Measurements from ENCODE around the gene KRTAP12-3.
"Not testable (repeated sequence)": the region's sequence is repeated elsewhere in the genome, so short reads cannot be mapped to it uniquely, and the experiment has no call there.

KRTAP12-3 gene

DNA sequence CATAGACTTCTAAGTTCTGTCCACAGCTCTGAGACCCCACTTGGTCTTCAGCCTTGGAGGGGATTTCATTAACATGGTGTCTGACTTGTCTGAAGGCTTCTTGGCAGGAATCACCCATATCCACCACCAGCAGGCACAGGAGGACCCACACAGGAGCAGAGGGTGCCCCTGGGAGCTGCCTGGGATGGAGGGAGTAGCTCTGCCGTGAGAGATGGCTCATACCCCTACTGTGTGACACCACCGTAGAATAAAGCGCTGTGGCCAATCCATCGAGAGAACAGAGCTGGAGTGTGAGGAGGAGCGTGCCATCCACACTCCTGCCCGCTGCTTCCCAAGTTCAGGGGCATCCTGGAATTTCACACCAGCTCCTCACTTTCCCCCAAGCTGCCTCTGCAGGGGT is 27.3 kb downstream of the KRTAP12-3 start:
- not testable (repeated sequence) for DNase-seq (ENCODE audit: low read depth)

DNA sequence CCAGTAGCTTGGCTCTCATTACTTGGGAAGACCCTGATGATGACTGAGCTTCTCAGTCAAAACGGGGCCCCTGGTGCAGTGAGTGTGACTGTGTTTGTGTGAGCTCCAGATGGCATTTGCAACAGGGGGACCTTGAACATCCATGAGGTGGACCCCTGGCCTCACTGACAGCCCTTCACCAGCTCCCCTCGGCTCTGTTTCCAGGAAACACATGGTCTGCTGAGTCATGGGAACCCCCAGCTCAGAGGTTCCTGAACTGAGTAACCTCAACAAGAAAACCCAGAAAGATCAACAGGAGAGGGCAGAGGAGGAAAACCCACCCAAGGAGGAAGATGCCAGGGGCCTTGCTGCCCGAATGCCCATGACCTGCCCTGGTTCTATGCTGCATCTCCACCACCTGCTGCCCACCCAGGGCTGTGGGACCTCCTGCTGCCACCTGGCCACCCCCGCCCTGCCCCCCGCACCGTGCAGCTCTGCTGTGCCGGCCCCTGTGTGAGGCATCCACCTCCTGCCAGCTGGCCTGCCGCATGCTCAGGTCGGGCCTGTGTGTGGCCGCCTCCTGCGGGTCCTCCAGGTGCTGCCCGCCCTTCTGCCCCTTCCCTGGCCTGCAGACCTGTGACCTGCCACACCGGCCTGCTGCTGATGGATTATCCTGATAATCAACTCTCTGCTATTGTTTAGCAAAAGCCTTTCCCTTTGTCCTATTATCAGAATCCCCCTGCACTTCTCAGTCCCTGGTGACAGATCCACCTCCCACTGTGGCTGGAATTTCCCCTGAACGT is 28.5 kb downstream of the KRTAP12-3 start:
- DNase-seq (ENCODE audit: low read depth), result no peak

DNA sequence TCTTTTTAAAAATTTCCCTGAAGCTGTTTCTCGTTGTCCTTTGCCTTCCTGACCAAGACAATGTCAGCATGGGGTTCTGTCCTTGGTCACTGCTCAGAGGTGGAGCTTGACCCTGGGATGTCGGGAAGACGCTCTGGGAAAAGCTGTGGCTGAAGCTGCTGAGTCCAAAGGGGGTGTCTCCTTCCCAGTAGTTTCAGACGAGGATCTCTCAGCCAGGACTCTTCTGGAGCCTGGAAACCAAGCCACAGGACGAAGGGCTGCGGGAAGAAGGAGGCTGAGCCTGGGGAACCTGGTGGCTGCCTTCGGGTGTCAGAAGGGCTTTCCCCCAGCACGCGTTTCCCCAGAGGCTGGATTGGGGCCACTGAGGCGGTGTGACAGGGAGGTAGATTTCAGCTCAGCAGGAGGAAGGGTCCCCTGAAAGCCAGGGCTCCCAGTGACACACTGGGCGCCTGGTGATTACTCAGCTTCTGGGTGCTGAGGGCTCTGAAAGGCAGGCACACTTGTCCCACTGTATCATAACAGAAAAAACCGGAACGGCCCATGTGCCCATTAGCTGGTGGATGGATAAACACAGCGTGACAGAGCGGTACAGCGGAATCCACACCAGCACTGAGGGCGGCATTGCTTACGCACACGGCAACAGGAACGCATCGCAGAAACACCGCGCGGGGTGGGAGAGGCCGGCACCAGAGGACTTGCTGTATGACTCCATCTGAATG is 29.3 kb downstream of the KRTAP12-3 start:
- no peak for DNase-seq (ENCODE audit: low read depth)

DNA sequence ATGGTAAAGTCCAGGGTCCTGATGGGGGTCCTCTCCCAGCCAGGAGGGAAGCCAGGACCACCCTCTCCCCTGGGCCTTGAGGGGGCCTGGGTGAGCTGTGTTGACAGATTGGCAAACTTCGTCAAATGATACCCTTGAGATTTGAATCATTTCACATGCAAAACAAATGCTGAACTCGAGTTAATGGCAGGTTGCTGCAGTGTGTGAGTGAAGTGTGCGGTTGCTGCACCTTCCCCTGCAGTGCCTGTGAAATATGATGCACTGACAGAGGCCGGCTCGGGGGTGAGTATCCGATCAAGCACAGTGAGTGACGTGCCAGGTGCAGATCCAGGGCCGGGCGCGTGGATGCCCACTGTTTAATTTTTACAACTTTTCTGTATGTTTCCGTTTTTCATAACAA is 29.9 kb downstream of the KRTAP12-3 start:
- DNase-seq (ENCODE audit: low read depth), result no peak

DNA sequence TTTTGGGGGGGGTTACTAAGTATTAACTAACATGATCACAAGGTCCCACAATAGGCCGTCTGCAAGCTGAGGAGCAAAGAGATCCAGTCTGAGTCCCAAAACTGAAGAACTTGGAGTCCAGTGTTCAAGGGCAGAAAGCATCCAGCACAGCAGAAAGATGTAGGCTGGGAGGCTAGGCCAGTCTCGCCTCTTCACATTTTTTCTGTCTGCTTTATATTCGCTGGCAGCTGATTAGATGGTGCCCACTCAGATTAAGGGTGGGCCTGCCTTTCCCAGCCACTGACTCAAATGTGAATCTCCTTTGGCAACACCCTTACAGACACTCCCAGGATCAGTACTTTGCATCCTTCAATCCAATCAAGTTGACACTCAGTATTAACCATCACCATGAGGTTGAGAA is 32.0 kb downstream of the KRTAP12-3 start:
- DNase-seq (ENCODE audit: low read depth), result not testable (repeated sequence)

DNA sequence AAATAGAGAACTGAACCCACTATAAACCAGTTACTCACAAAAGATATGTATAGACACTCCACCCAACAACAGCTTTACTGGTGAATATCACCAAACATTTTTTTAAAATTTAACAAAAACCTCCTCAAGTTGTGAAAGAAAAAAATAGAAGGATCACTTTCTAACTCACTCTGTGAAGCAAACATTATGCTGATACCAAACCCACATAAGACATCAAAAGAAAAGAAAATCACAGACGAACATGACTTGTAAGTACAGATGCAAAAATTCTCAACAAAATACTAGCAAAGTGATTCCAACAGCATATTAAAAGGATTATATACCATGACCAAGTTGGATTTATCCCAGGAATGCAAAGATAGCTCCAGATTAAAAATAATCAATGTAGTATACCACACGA is 34.0 kb downstream of the KRTAP12-3 start:
- DNase-seq (ENCODE audit: low read depth), result no peak

DNA sequence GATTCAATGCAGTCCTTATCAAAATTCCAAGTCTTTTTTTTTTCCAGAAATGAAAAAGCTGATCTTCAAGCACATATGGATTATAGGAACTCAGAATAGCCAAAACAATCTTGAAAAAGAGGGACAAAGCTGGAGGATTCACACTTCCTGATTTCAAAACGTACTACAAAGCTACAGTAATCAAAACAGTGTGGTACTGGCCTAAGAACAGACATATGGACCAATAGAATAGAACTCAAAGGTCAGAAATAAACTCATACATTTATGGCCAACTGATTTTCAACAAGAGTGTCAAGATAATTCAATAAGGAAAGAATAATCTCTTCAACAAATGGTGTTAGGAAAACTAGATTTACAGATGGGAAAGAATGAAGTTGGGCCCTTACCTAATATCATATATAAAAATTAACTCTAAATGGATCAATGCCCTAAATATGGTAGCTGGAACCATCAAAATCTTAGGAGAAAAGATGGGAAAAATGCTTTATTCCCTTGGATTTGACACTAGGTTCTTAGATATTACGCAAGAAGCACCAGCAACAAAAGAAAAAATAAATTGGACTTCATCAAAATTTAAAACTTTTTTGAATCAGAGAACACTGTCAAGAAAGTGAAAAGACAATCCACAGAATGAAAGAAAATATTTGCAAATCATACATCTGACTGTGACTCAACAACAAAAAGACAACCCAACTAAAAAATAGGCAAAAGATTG is 35.2 kb downstream of the KRTAP12-3 start:
- no peak for DNase-seq (ENCODE audit: low read depth)

DNA sequence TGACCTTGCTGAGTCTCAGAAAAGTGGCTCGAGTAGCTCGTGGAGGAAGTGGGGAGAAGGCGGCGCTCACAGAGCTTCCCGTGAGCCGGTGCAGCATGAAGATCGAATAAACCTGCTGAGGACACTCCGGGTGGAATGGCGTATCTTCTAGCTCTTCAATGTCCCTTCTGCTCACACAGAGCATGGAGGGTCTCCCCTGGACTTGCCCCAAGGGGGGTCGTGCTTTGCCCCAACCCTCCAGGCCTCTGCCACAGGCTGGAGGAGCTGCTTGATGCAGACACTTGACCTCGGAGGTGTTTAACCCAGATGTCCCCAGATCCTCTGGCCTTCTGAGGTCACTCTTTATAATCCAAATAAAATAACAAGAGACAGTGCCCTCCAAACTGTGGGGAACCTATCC is 37.0 kb downstream of the KRTAP12-3 start:
- DNase-seq (ENCODE audit: low read depth), result no peak

DNA sequence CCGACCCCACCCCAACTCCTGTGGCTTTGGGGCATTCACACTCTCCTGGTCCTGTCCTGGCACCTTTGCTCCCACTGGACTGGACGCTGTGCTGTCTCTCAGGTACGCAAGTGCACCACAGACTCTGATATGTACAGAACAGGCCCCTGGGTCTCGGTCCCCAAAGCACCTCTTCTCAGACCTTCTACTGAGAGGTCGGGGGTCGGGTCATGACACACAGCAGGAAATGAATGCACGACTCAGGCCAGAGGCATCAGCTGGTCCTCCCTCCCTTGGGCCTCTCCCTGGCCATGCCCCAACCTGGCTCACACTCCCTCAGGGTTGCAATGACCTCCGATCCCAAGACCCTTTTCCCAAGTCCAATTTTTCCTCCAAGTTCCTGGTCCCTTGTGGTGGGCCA is 37.5 kb downstream of the KRTAP12-3 start:
- DNase-seq (ENCODE audit: low read depth), result no peak

DNA sequence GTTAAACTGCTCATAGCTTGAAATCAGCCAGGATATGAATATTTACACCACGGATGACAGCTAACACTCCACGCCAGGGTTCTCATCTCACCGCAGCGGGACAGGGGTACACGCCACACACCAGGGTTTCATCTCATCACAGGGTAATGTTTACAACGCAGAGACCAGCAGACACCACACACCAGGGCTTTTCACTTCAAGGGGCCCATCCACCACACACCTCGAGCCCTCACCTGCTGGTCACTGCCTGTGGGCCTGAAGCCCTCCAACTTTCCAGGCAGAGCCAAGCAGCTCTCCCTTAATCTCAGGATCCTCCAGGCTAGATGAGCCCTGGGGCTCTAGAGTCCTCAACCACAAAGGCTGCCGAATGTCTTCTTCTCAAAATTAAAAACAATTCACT is 37.9 kb downstream of the KRTAP12-3 start:
- DNase-seq (ENCODE audit: low read depth), result no peak

DNA sequence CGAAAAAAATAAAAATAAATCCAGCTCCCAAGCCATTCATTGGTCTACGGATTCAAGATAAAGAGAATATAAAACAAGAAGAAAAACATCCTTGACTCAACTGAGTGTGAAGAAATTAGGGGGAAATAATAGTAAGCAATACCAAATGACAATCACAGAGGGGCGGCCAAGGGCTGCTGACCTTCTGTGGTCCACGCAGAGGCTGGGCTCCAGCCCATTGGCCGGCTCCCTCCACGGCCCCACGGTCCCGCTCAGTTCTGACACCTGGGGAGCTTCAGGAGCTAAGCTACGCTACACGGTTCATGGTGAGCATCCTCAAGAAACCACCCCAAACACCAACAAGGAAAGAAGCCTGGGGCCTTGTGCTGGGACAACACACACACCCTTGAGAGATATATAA is 38.8 kb downstream of the KRTAP12-3 start:
- no peak for DNase-seq (ENCODE audit: low read depth)

DNA sequence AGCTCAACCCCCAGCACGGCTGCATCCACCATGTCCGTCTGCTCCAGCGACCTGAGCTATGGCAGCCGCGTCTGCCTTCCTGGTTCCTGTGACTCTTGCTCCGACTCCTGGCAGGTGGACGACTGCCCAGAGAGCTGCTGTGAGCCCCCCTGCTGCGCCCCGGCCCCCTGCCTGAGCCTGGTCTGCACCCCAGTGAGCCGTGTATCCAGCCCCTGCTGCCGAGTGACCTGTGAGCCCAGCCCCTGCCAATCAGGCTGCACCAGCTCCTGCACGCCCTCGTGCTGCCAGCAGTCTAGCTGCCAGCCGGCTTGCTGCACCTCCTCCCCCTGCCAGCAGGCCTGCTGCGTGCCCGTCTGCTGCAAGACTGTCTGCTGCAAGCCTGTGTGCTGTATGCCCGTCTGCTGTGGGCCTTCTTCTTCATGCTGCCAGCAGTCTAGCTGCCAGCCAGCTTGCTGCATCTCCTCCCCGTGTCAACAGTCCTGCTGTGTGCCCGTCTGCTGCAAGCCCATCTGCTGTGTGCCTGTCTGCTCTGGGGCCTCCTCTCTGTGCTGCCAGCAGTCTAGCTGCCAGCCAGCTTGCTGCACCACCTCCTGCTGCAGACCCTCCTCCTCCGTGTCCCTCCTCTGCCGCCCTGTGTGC is 39.6 kb downstream of the KRTAP12-3 start, which contains the start of gene KRTAP10-12:
KRTAP10-12 (plus strand) TSS at position 1 of the 639 bp plus-strand sequence; CDS start at position 31, 30 bp downstream.
- not testable (repeated sequence) for DNase-seq (ENCODE audit: low read depth)

DNA sequence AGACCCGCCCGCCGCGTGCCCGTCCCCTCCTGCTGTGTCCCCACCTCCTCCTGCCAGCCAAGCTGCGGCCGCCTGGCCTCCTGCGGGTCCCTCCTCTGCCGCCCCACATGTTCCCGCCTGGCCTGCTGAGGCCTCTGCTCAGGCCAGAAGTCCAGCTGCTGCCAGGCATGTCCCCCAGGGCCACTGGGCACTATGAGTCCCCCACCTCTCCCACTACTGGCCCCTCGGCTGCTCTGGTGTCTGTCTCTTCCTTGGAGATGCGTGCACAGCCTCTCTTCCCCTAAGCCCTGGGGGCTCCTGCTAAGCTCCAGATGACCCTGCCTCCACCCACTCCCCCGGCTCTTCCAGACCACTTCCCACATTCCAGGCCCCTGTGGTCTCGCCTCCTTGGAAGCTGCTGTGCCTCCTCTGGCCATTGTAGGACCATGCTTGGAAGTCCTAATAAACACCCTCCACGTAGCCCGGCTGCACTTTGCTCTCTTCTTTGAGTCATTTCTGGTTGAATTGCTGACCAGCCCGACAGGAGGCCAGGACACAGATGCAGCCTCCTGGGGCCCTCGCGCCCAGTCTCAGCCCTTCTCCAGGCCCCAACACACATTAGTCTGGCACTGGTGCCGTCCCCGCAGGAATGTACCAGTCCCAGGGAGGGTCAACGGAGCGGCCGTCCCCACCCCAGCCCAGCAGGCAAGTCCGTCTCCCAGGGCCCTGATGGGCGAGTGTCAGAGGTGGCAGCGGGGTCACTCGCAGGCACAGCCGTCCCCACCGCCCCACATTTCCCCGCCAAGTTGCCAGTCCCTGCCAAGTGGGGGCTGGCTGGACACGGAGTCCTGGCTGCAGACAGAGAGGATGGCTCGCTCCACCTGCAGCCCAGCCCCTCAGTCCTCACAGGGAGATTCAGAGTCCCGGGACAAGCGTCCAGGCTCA is 40.3 kb downstream of the KRTAP12-3 start:
- DNase-seq (ENCODE audit: low read depth), result no peak

DNA sequence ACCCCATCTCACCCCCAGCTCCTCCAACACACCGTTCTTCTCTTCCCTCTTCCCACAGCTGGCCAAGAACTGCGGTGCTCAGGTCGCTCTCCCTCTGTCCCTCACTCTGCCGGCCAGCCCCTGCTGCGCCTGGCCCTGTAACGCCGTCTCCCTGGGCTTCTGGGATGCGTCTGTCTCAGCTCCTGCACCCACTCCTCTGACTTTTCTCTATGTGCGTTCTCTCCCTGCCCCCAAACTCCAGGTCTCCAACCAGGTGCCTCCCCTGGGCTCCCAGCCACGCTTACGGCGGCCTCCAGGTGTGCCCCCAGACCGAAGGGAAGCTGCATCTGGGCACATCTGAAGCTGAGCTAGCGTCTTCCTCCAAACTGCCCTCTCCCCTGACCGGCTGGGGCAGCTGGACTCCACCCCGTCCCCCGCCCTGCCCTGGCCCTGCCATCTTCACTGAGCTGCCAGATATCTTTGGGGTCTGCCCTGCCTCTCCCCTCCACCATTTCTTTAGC is 41.8 kb downstream of the KRTAP12-3 start:
- DNase-seq (ENCODE audit: low read depth), result no peak

DNA sequence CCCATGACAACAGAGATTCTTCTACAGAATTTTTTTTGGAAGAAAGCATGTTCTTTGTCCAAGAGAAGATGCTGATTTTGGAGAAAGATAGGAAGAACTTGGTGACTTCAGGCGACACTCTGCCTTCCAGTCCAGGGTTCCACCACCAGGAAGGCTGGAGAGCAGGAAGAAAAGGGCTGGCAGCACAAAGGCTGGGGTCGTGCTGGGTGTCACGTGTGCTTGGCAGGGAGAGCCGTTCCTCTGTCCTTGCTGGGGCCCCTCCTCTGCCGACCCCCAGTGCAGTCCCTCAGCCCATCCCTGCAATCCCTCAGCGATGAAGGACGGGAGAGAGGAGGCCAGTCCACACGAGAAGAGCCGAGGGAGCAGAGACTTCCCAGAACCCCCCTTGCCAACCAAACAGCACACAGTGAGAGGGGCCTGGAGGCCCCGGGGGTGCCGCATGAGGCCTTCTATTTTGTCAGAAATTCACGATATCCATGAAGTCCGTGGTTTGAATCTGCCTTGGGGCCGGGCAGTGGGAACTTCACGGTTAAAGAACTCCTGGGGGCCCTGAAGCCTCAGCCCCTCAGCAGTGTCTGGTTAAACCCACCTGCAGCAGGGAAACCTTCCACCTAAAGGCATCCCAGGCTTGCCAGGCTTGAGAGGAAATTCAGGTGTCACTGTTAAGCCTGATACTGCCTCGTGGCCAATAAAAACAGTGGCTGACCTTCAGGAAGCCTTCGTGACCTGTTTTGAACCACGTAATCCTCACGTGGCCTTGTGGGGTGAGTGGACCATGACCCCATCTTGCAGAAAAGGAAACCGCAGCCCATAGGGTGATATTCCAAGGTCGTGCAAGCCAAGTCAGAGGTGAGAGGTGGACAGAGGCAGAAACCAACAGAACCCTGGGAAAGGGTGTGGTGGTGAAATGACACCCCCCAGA is 42.6 kb downstream of the KRTAP12-3 start:
- no peak for DNase-seq (ENCODE audit: low read depth)

DNA sequence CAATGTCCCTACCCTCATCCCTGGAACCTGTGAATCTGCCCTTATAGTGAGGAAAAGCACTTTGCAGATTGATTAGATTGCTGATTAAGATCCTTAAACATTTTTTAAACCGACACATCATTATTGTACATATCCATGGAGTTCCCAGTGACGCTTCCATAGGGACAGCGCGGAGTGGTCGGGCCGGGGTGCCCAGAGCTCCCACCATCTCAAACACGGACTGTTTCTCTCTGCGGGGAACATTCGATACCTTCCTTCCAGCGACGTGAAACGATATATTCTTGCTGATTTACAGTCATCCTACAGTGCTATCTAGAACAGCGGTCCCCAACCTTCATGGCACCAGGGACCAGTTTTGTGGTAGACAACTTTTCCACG is 43.3 kb downstream of the KRTAP12-3 start:
- DNase-seq (ENCODE audit: low read depth), result no peak

DNA sequence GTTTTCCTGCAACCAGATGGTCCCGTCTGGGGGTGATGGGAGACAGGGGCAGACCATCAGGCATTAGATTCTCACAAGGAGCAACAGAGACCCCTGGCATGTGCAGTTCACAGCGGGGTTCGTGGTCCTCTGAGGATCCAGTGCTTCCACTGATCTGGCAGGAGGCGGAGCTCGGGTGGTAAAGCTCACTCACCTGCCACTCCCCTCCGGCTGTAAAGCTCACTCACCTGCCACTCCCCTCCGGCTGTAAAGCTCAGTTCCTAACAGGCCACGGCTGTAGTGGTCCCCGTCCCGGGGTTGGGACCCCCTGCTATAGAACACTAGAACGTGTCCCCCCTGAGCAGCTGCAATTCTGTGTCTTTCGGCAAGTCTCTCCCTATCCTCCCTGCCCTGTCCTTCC is 43.8 kb downstream of the KRTAP12-3 start:
- DNase-seq (ENCODE audit: low read depth), result no peak

DNA sequence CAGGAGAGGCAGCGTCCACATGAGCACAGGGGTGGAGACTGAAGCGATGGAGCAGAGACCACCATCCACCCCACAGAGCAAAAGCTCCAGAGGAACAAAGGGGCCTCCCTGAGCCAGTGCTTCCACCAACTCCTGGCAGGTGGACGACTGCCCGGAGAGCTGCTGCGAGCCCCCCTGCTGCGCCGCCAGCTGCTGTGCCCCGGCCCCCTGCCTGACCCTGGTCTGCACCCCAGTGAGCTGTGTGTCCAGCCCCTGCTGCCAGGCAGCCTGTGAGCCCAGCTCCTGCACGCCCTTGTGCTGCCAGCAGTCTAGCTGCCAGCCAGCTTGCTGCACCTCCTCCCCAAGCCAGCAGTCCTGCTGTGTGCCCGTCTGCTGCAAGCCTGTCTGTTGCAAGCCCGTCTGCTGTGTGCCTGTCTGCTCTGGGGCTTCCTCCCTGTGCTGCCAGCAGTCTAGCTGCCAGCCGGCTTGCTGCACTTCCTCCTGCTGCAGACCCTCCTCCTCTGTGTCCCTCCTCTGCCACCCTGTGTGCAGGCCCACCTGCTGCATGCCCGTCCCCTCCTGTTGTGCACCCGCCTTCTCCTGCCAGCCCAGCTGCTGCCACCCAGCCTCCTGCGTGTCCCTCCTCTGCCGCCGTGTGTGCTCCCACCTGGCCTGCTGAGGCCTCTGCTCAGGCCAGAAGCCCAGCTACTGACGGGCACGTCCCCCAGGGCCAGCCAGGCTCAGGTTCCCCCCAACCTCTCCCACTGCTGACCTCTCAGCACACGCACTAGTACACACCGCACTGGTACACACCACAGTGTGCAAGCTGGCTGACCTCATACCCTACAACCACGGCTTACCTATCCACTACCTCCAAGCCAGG is 44.6 kb downstream of the KRTAP12-3 start:
- no peak for DNase-seq (ENCODE audit: low read depth)

Measured in CMK (cell line).